Left lung (tissue), 10 donors: Measurements from ENCODE around the gene KDM5A. TPM values are rescaled to one million over a fixed set of nuclear protein-coding genes. Genes with fewer than 3 reads are reported as not detected.

Source experiments
- ATAC-seq: fragments of 200-7000 bp; cut with Tn5 transposase; one replicate; pipeline ENCODE4 v1.9.1; 2020; ENCODE audit warnings: moderate library complexity
- DNase-seq, 4 donors: peaks; one replicate each; pipeline ENCODE4 v3.0.0-alpha.2; 2013 to 2020
- H3K27ac ChIP-seq, 2 donors: fragments of 200-600 bp; sonication (generic) in 1 of 2; one replicate each; pipeline versions ENCODE4 v1.5.0 to v1.8.0; 2020 to 2021
- H3K27me3 ChIP-seq, 2 donors: fragments of 200-600 bp; sonication (generic) in 1 of 2; one replicate each; pipeline versions ENCODE4 v1.5.0 to v1.8.0; 2020 to 2021
- H3K36me3 ChIP-seq, 2 donors: fragments of 200-600 bp; sonication (generic) in 1 of 2; one replicate each; pipeline versions ENCODE4 v1.5.0 to v1.8.0; 2020 to 2021
- H3K4me1 ChIP-seq, 2 donors: fragments of 200-600 bp; one replicate each; pipeline ENCODE4 v1.8.0; 2021
- H3K4me3 ChIP-seq, 2 donors: fragments of 200-600 bp; sonication (generic) in 1 of 2; one replicate each; pipeline versions ENCODE4 v1.5.0 to v1.8.0; 2020 to 2021; ENCODE audit warnings: mild to moderate bottlenecking in 1 of 2
- H3K9me3 ChIP-seq, 2 donors: fragments of 200-600 bp; sonication (generic) in 1 of 2; one replicate each; pipeline versions ENCODE4 v1.5.0 to v1.8.0; 2020 to 2021
- CTCF ChIP-seq, 2 donors: fragments of 200-600 bp; sonication (generic) in 1 of 2; IDR thresholded peaks; one replicate each; pipeline versions ENCODE4 v1.5.0 to v1.8.0; 2021; ENCODE audit warnings: antibody characterized with exemption in 2 of 2
- intact Hi-C, 2 donors: fragments of 100-400 bp; cut with DNase I; formaldehyde crosslinking; loops; one replicate each; pipeline versions ENCODE4 v1.11.2 to v1.14.2; 2022
- polyA plus RNA-seq, 6 donors: library from polyadenylated mRNA; unstranded; fragments of 120-200 nt; gene quantifications; one replicate each; pipeline ENCODE4 v1.2.1, GENCODE V29; 2013; ENCODE audit not compliant: insufficient read length in 6 of 6
- total RNA-seq, 2 donors: library from RNA; stranded (reverse); fragmentation: NEBNext Ultra II Directional; extraction: Animal tissue kit (Norgen Biotek cat#: 25700); gene quantifications; one replicate each; pipeline ENCODE4 v1.2.1, GENCODE V29; 2021
- donor health status: DM: no; HTN: yes; CAD: no.
- donor health status: DM: no; HTN: no; CAD: no.

KDM5A gene
- total and polyA plus RNA-seq, 8 donors = 41.2 to 66.9 (median 51.5) TPM

DNA sequence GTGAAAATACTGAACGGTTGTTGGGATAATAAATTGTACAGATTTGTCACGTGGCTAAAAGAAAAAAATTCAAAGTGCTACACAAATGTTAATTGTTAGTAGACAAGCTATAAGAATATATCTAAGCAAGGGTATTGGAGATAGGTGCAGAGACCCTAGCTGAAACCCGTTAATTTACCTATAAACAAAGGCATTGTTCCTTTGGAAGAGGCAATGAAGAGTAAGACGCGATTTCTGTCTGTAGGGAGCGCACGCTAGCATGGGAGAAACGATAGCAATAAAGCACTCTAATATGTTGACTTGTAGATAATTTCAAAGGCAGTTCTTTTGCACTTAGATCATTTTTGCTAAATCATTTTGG lies 12.9 kb upstream of the KDM5A start:
- intact Hi-C loops = no loop called here
- Histone ChIP-seq H3K27ac (peak overlapping the region in 1 of 2 donors; percentile 77), H3K4me1 (peaks cover 5 to 16% of the 10 kb centered on the region in 2 donors), H3K27me3 (no peaks in the 10 kb centered on the region), H3K4me3 (peak overlapping the region; percentile 57 to 65), H3K9me3 (no peaks in the 10 kb centered on the region), H3K36me3 (no peaks in the 10 kb centered on the region)
- DNase-seq (no peak), ATAC-seq (no peak)
- no peak for TF ChIP-seq CTCF (IDR thresholded peaks at IDR 0.05)

DNA sequence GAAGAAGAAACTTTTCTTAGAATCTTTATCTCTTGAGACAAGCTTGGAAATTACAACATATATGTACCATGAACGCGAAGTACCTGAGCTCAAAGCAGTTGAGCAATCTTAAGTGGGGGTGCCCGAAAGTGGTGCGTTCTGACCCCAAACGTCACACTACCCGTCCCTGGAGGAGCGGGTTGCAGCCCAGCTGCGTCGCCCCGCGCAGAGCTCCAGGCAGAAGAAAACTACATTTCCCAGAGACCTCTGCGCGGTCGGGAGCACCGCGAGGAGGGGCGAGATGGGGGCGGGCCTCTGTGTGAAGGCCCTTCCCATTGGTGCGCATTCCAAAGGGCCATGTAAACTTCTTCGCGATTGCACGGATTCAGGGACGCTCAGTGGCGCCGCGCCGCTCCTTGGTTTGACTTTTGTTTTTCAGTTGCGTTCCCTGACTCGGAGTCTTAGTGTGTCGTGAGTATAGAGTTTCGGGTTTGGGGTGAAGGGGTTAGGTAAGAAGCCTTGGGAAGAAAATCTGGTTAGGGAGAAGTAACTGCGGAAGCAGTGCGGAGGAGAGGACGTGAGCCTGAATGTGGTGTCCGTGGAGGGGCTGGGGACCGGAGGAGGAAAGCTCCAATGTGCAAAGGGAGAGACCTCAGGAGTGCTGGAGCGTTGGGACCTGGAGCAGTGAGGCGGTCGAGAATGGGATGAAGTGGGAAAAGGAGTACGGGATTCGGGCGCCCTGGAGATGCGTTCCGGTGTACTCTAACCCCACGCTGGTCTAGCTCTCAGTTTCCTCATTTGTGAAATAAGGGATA lies 12.3 kb upstream of the KDM5A start, which contains the start of gene CCDC77:
CCDC77 (plus strand) TSS at position 410 of the 794 bp plus-strand sequence. CDS start 7,740 bp downstream, outside the sequence.
- ATAC-seq (peak; percentile 100), DNase-seq (peak; percentile 91 to 96 (median 94))
- peak within 1 kb of the TSS; percentile 57 to 65 for H3K4me3 ChIP-seq
- no peaks in the 10 kb centered on the region for H3K36me3 ChIP-seq
- H3K27me3 ChIP-seq = no peaks in the 10 kb centered on the region
- intact Hi-C loops = no loop called here
- peak within 1 kb of the TSS in 1 of 2 donors; percentile 77 for H3K27ac ChIP-seq
- peak; percentile 16 to 26 for TF ChIP-seq CTCF (IDR thresholded peaks at IDR 0.05)
- H3K9me3 ChIP-seq = no peaks in the 10 kb centered on the region
- peaks cover 5 to 16% of the 10 kb centered on the region in 2 donors for H3K4me1 ChIP-seq

- H3K9me3 ChIP-seq = no peaks in the 10 kb centered on the region
- intact Hi-C loops = no loop called here
- TF ChIP-seq CTCF (IDR thresholded peaks at IDR 0.05) = no peak
- H3K4me1 ChIP-seq = peaks cover 5 to 16% of the 10 kb centered on the region in 2 donors
- DNase-seq = no peak
- H3K27me3 ChIP-seq = no peaks in the 10 kb centered on the region
- H3K4me3 ChIP-seq = peak overlapping the region; percentile 57 to 65
- no peak for ATAC-seq
- no peaks in the 10 kb centered on the region for H3K36me3 ChIP-seq
- H3K27ac ChIP-seq = no peak overlapping the region
Observed at GRCh38 chr12:400828-401227, 11.7 kb upstream of the KDM5A start.

DNA sequence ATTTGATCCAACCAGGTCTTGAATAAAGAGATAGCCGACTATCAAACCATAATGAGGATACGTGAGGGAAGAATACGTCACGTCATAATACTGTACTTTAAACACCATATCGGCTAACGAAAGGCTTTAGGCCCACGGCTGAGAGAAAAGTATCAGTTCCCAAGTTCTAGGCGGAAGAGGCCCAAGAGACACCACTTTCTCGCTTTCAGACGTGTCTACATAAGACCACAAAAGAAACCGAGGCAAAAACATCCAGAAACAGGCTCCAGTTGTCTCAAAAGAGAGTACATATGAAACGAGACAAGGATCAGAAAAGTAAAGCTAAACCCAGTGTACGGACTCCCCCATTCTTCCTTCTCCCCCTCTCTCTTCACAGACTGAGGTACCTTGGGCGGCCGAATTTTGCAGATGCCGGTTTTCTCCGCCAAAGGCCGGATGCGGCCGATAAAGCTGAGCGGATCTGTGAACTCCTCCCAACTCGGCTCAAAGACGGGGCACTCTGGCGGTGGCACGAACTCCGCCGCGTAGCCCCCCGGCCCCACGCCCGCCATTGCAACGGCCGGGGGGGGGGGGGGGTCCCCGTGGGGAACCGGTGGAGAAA lies 479 bp downstream of the KDM5A start:
- no peaks in the 10 kb centered on the region for H3K27me3 ChIP-seq
- ATAC-seq = peak; percentile 42
- peak overlapping the region; percentile 70 to 93 for H3K4me3 ChIP-seq
- intact Hi-C loops = no loop called here
- peaks cover 25 to 35% of the 10 kb centered on the region in 2 donors for H3K4me1 ChIP-seq
- H3K36me3 ChIP-seq = peaks cover 0 to 12% of the 10 kb centered on the region in 2 donors
- peak in 3 of 4 donors; percentile 17 to 47 (median 26) for DNase-seq
- peak overlapping the region; percentile 90 to 96 for H3K27ac ChIP-seq
- no peaks in the 10 kb centered on the region for H3K9me3 ChIP-seq
- no peak for TF ChIP-seq CTCF (IDR thresholded peaks at IDR 0.05)

GRCh38 chr12:388012-388411 lies 1.1 kb downstream of the KDM5A start:
- intact Hi-C loops = no loop called here
- no peaks in the 10 kb centered on the region for H3K9me3 ChIP-seq
- H3K36me3 ChIP-seq = peaks cover 0 to 19% of the 10 kb centered on the region in 2 donors
- TF ChIP-seq CTCF (IDR thresholded peaks at IDR 0.05) = no peak
- H3K4me1 ChIP-seq = peaks cover 25 to 35% of the 10 kb centered on the region in 2 donors
- no peak for ATAC-seq
- H3K27me3 ChIP-seq = no peaks in the 10 kb centered on the region
- H3K4me3 ChIP-seq = peak overlapping the region; percentile 70 to 93
- DNase-seq = no peak
- peak overlapping the region; percentile 90 to 96 for H3K27ac ChIP-seq
